Measurements from ENCODE around the gene FRRS1L. TPM values are rescaled to one million over a fixed set of nuclear protein-coding genes. Genes with fewer than 3 reads are reported as not detected.
A peak's percentile ranks its signal among the peaks of the same experiment; 100 is the strongest.
"Not testable (repeated sequence)": the region's sequence is repeated elsewhere in the genome, so short reads cannot be mapped to it uniquely, and the experiment has no call there.

FRRS1L gene
- total RNA-seq, 2 experiments from 2014 or later: not detected

DNA sequence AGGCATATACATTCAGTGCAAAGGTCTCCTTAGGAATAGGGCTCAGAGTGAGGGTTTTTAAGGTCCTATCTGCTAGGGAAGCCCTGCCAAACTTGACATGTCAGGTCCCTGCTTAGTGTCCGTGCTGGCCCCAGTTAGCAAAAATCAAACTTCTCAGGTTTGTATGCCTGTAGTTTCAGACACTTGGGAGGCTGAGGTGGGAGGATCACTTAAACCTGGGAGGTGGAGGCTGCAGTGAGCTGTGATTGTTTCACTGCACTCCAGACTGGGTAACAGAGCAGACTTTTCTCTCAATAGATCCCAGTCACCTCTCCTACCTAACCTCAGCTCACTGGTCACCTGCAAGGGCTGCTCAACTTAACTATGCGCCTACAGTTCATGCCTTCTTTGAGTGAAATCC, 28.6 kb downstream of the FRRS1L start:
- Mint-ChIP-seq H3K4me3 (no peak overlapping the region), H3K9me3 (ENCODE audit: low read depth) (no peaks in the 10 kb centered on the region), H3K36me3 (no peaks in the 10 kb centered on the region), H3K27me3 (peaks cover 8% of the 10 kb centered on the region), H3K4me1 (no peaks in the 10 kb centered on the region), H3K27ac (no peak overlapping the region)
- DNase-seq: no peak
- CTCF ChIA-PET: no interaction called here
- ATAC-seq: no peak

DNA sequence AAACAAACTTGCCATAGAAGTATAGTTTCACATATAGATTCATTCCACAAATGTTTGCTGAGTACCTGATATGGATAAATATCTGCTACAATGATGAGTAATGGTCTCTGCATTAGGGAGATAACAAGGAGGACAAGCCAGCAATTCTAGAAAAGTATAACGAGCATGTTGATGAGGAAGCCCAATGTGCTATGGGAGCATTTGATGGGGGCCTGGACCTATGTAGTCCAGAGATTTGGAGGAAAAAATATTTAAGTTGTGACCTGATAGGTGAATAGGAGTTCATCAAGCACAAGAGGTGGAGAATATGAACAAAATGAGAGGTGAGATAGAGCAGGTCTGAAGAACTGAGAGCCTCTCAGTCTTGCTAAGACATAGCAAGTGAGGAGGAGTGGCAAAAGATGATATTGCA, 32.9 kb downstream of the FRRS1L start:
- H3K27ac Mint-ChIP-seq: no peak overlapping the region
- ATAC-seq (no peak), DNase-seq (no peak)
- no peak overlapping the region for H3K4me3 Mint-ChIP-seq
- CTCF ChIA-PET: no interaction called here
- no peaks in the 10 kb centered on the region for H3K36me3 Mint-ChIP-seq
- peaks cover 3% of the 10 kb centered on the region for H3K4me1 Mint-ChIP-seq
- peaks cover 3% of the 10 kb centered on the region for H3K27me3 Mint-ChIP-seq
- no peaks in the 10 kb centered on the region for H3K9me3 Mint-ChIP-seq (ENCODE audit: low read depth)

DNA sequence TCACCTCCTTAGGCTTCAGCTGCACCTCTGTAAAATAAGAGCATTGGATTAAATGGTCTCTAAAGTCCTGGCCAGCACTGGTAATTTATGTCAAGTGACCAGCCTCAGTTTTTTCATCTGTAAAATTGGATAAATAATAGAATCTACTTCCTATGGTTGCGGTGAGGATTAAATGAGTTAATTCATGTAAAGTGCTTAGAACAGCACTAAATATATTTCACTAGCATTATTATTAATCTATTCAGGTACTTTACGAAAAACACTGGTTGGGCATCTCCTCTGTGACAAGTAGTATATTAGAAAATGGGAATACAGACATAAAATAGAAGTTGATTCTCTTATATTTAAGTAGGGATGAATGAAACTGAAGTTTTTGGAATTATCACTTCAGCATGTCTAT, 33.5 kb downstream of the FRRS1L start:
- CTCF ChIA-PET: no interaction called here
- ATAC-seq (no peak), DNase-seq (no peak)
- H3K27me3 Mint-ChIP-seq: peaks cover 3% of the 10 kb centered on the region
- no peak overlapping the region for H3K4me3 Mint-ChIP-seq
- H3K9me3 Mint-ChIP-seq (ENCODE audit: low read depth): no peaks in the 10 kb centered on the region
- H3K36me3 Mint-ChIP-seq: no peaks in the 10 kb centered on the region
- no peak overlapping the region for H3K27ac Mint-ChIP-seq
- H3K4me1 Mint-ChIP-seq: peaks cover 3% of the 10 kb centered on the region

DNA sequence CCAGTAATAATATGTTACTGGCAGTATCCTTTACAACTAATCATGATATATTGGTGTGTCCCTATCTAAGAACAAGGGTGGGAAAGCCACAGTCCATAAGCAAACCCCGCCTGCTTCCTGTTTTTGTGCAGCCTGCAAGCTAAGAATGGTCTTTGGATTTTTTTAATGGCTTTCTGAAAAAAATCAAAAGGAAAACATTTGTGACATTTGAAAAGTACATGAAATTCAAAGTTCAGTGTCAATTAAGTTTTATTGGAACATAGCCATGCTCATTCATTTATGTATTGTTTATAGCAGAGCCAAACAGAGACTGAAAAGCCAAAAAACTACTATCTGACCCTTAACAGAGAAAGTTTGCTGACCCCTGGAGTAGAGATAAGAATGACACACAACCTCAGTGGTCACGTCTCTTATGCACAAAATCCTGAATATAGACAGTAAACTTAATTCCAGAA, 34.5 kb downstream of the FRRS1L start:
- Mint-ChIP-seq H3K36me3 (no peaks in the 10 kb centered on the region), H3K27ac (no peak overlapping the region), H3K27me3 (peaks cover 3% of the 10 kb centered on the region), H3K4me3 (no peak overlapping the region), H3K9me3 (ENCODE audit: low read depth) (no peaks in the 10 kb centered on the region), H3K4me1 (peaks cover 3% of the 10 kb centered on the region)
- CTCF ChIA-PET: no interaction called here
- ATAC-seq (no peak), DNase-seq (no peak)

DNA sequence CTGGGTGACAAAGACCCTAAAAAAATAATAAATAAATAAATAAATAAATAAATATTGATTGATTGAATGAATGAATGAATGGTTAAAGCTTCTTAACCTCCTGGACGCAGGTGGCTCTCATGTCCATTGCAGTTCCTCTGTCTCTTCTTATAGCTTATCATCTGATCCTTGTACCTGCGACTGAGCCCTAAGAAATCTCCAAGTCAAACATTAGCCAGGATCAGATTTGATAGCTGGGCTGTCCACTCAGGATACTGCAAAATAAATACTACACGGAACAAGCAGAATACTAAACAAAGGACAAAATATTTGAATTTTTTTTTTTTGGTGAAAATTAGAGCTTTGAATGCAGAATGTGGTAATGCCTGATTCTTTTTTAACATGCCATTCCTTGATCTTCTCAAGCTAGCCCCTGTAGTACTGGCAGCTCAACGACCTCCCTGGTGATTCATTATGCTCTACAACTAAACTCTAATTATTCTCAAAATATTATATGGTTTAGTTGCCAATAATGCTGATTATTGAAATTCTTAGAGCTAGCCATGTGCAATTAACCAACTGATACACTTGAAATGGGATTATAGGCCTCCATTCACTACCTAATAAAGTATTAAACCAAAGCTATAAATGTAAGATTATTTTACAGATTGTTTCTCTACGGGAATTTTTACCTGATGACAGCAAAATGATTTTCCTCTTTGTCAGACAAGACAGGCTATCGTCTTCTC, 37.4 kb downstream of the FRRS1L start:
- no peak for DNase-seq
- CTCF ChIA-PET: interaction anchor here (0.7 kb wide), 1 partner anchor 12 kb away, joined by 3 read pairs; no protein-coding TSS in a partner anchor
- Mint-ChIP-seq H3K9me3 (ENCODE audit: low read depth) (no peaks in the 10 kb centered on the region), H3K4me1 (peaks cover 3% of the 10 kb centered on the region), H3K27me3 (no peaks in the 10 kb centered on the region), H3K36me3 (no peaks in the 10 kb centered on the region), H3K27ac (no peak overlapping the region), H3K4me3 (no peak overlapping the region)
- no peak for ATAC-seq

DNA sequence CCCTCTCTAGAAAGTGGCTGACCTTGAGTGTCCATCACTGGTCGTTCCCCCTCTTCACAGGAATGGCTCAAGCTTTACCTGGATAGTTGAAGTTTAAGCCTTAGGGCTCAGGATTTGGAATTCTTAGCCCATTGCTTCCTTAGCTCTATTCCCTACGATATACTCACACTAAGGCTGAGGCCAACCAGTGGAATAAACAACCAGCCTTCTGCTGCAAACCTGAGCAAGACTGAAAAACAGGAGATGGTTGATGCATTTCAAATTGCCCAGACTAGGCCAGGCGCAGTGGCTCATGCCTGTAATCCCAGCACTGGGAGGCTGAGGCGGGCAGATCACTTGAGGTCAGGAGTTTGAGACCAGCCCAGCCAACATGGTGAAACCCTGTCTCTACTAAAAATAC, 40.4 kb downstream of the FRRS1L start:
- H3K27me3 Mint-ChIP-seq; CTCF ChIA-PET; H3K36me3 Mint-ChIP-seq; DNase-seq; ATAC-seq; H3K9me3 Mint-ChIP-seq (ENCODE audit: low read depth); H3K4me3 Mint-ChIP-seq; H3K27ac Mint-ChIP-seq: not testable (repeated sequence)
- H3K4me1 Mint-ChIP-seq: peaks cover 12% of the 10 kb centered on the region

DNA sequence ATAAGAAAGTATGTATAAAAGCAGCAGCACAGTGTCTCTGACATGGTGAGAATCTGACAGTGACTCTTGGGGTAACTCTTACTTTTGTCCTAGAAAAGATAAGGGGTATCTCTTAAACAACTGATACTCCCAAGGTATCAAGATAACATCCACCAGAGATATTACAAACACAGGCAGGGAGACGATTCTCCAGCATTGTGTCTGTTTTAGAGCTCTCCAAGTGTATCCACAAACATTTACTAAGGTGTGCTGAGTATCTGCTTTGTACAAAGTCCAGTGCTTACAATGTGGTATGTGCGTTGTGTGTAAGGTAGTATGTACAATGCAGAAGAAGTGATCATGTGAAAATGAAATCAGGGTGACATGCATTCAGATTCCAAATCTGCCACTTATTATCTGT, 42.9 kb downstream of the FRRS1L start:
- ATAC-seq (no peak), DNase-seq (no peak)
- Mint-ChIP-seq H3K9me3 (ENCODE audit: low read depth) (no peaks in the 10 kb centered on the region), H3K36me3 (peaks cover 2% of the 10 kb centered on the region), H3K4me3 (no peak overlapping the region), H3K27ac (no peak overlapping the region), H3K4me1 (peaks cover 18% of the 10 kb centered on the region), H3K27me3 (no peaks in the 10 kb centered on the region)
- CTCF ChIA-PET: no interaction called here

DNA sequence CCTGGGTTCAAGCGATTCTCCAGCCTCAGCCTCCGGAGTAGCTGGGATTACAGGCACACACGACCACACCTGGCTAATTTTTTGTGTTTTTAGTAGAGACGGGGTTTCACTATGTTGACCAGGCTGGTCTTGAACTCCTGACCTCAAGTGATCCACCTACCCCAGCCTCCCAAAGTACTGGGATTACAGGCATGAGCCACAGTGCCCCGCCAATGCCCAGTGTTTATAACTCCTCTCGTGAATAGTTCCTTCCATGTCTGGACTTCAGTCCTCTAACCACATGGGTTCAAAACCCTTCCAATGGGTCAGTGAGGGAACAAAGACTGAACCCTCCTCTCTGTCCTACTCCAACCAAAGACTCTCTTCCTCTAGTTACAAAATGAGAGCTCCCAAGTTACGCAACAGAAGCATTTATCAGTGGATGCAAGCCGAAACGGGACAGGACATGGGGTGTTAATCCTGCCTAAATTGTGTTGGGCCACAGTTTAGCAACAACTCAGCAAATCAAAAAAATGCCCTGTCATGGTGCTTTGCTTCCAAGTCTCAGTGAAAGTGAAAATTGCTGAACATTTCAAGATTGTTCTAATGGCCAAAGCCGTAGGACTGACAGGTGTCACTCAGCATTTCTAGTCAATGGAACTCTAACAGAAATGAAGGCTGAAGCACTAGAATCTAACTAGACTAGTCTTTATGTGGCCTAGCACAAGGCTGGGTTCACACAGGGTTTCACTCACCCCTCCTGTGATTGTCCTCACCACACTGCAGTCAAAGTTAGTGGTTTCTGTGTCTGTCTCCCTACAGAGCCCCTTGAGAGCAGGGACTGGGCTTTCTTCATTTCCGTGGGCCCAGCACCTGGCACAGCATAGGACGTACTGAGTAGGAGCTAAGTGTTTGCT, 44.1 kb downstream of the FRRS1L start:
- no peak for DNase-seq
- H3K27ac Mint-ChIP-seq: peak overlapping the region; percentile 29
- no peaks in the 10 kb centered on the region for H3K9me3 Mint-ChIP-seq (ENCODE audit: low read depth)
- ATAC-seq: no peak
- CTCF ChIA-PET: interaction anchor here (0.9 kb wide), 1 partner anchor 67 kb away, joined by 5 read pairs; no protein-coding TSS in a partner anchor
- H3K4me1 Mint-ChIP-seq: peaks cover 24% of the 10 kb centered on the region
- no peak overlapping the region for H3K4me3 Mint-ChIP-seq
- H3K36me3 Mint-ChIP-seq: peaks cover 5% of the 10 kb centered on the region
- H3K27me3 Mint-ChIP-seq: no peaks in the 10 kb centered on the region

DNA sequence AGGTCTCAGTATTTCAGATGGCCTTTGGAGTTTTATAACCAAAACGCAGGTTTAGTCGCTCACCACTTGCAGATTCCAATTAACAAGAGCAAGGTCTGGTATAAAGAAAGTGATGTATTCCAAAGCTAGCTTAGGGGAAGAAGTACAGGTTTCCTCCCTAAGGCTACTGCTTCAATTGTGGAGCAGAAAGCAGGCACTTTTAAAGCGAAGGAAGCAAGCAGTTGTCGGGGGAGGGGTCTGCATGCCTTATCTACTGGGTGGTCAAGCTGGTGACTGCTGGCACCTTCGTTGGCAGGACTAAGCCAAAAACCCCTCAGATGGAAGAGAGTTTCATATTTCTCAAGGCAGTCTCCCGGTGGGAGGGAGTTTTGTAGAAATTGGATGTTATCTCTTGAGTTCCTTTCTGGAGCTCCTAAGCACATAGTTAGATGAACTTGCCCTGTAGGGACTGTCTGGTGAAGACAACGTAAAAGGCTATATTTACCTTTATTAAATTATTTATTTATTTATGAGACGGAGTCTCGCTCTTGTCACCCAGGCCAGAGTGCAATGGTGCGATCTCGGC, 45.7 kb downstream of the FRRS1L start:
- CTCF ChIA-PET: interaction anchor here (1.2 kb wide), 1 partner anchor 328 kb away, joined by 3 read pairs; no protein-coding TSS in a partner anchor
- H3K27me3 Mint-ChIP-seq: no peaks in the 10 kb centered on the region

DNA sequence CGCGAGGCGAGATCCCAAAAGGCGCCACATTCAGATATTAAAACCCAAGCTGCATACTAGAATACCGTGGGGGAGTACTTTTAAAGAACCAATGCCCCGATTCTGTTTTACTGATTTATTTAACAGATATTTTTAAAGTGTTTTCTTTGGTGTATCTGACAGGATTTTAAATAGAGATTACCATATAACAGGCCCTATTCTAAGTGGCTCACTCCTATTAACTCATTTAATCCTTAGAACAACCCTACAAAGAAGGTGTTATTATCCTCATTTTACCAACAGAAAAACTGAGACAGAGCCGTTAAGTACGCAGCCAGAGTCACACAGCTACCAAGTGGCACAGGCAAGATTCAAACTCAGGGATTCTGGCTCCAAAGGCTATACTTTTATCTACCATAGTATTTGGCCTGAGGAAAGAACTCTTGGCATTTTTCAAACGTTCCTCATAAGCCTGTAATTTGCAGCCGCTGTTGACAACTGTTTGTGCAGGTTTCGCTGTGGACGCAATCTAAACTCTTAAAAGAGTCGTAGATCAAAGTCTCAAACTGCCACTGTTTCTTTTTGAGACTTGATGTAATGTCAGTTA, 46.8 kb downstream of the FRRS1L start:
- DNase-seq (no peak), ATAC-seq (no peak)
- CTCF ChIA-PET: interaction anchor here (1.2 to 1.3 kb wide), 2 partner anchors 24 to 329 kb away, joined by 3 read pairs; no protein-coding TSS in a partner anchor
- H3K4me3 Mint-ChIP-seq: peak overlapping the region; percentile 92
- H3K4me1 Mint-ChIP-seq: peaks cover 43% of the 10 kb centered on the region
- H3K27me3 Mint-ChIP-seq: no peaks in the 10 kb centered on the region
- no peaks in the 10 kb centered on the region for H3K9me3 Mint-ChIP-seq (ENCODE audit: low read depth)
- H3K36me3 Mint-ChIP-seq: peaks cover 21% of the 10 kb centered on the region
- peak overlapping the region; percentile 84 for H3K27ac Mint-ChIP-seq

More for the DNA sequence above, 45.7 kb downstream of the FRRS1L start:
- DNase-seq (no peak), ATAC-seq (no peak)
- Mint-ChIP-seq H3K9me3 (ENCODE audit: low read depth) (no peaks in the 10 kb centered on the region), H3K27ac (no peak overlapping the region), H3K4me3 (no peak overlapping the region), H3K4me1 (peaks cover 38% of the 10 kb centered on the region), H3K36me3 (peaks cover 17% of the 10 kb centered on the region)

DNA sequence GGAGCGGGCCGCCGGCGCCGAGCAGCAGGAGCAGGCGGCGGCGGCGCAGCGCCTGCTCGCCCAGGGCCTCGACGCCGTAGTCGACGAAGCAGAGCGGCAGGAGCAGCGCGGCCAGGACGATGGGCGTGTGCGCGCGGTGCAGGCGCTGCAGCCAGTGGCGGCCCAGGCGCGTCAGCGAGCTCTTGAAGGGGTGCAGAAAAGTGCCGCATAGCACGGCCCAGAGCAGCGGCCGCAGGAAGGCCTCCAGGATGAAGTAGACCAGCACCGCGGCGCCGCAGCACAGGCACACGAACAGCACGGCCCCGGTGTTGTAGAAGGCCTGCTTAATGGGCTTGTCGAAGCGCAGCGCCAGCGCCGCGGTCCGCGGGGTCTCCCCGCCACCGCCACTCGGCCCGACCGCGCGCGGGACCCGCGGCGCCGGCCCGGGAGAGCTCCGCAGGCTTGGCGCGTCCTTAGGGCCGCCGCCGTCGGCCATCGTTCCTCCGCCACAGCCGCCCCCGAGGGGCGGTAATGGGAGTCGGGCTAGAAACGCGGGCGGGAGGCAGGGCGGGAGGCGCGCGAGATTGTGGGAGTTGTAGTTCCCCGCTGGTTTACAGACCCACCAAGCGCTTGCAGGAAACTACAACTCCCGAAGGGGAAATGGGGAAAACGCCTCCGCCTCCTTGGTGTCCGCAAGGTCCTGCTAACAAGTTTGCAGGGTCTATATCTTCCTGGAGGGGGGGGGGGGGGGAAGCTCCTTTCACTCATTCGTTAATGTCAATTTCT, 47.4 kb downstream of the FRRS1L start, which contains the start of gene TMEM245:
TMEM245 (minus strand) TSS at position 509 of the 765 bp plus-strand sequence; CDS start at position 475, 34 bp downstream.
- Mint-ChIP-seq H3K27ac (peak within 1 kb of the TSS; percentile 85), H3K4me3 (peak within 1 kb of the TSS; percentile 92), H3K4me1 (peaks cover 46% of the 10 kb centered on the region), H3K9me3 (ENCODE audit: low read depth) (no peaks in the 10 kb centered on the region), H3K36me3 (peaks cover 24% of the 10 kb centered on the region), H3K27me3 (no peaks in the 10 kb centered on the region)
- ATAC-seq: peak; percentile 92
- peak; percentile 98 for DNase-seq
- CTCF ChIA-PET: interaction anchor here (1.0 to 1.9 kb wide), 3 partner anchors 19 to 290 kb away, joined by 3 to 6 read pairs (median 3); no protein-coding TSS in a partner anchor

DNA sequence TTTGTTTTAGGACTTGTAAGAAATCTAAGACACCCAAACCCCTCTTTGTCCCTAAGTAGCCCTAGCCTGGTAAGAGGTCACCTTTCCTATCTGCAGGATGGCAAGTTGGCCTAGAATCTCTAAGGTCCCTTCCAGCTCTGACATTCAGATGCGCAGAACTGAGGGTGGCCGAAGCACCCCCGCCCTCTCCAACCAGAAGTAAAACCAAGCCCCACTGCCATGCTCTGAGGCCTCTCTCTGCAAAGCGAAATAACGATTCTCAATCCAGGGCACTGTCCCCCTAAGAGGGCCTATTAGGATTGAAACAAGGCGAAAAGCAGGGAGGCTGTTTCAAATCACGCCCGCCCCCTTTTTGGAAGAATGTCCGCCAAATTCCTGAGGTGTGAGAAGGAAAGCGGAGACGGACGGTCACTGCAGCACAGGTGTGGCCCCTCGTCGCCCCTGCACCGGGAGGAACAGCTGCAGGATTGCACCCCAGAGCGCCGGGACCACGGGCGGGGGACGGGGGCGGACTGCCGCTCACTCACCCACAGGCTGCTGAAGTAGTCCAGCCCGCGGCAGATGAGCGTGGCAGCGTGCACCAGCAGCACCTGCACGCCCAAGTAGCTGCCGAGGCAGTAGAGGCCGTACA, 48.1 kb downstream of the FRRS1L start:
- ATAC-seq (no peak), DNase-seq (peak; percentile 46)
- CTCF ChIA-PET: interaction anchor here (1.0 to 1.9 kb wide), 4 partner anchors 15 to 291 kb away, joined by 3 to 6 read pairs (median 3); no protein-coding TSS in a partner anchor
- H3K27ac Mint-ChIP-seq: peak overlapping the region; percentile 85
- H3K4me1 Mint-ChIP-seq: peaks cover 53% of the 10 kb centered on the region
- no peaks in the 10 kb centered on the region for H3K27me3 Mint-ChIP-seq
- H3K4me3 Mint-ChIP-seq: peak overlapping the region; percentile 92
- H3K36me3 Mint-ChIP-seq: peaks cover 28% of the 10 kb centered on the region
- H3K9me3 Mint-ChIP-seq (ENCODE audit: low read depth): no peaks in the 10 kb centered on the region
